Thyroid gland (tissue), 4 donors: ENCODE data around the gene DPEP1. TPM values are rescaled to one million over a fixed set of nuclear protein-coding genes. Genes with fewer than 3 reads are reported as not detected.
A peak's percentile ranks its signal among the peaks of the same experiment; 100 is the strongest.

Experiments
- DNase-seq, 2 donors: peaks; one replicate each; pipeline ENCODE4 v3.0.0-alpha.2; 2019
- H3K27ac ChIP-seq, 3 donors: fragments of 200-600 bp; sonication (generic); 1 replicate in 2 of 3; 2 replicates in 1 of 3; pipeline ENCODE4 v1.5.1; 2016 to 2019; ENCODE audit warnings: mild to moderate bottlenecking in 1 of 3, moderate library complexity in 1 of 3
- H3K27me3 ChIP-seq: fragments of 200-600 bp; sonication (generic); one replicate; pipeline ENCODE4 v1.5.1; 2019
- H3K36me3 ChIP-seq, 2 donors: fragments of 200-600 bp; sonication (generic); one replicate each; pipeline ENCODE4 v1.5.1; 2016 to 2019
- H3K4me1 ChIP-seq, 2 donors: fragments of 200-600 bp; sonication (generic); one replicate each; pipeline ENCODE4 v1.5.1; 2017 to 2019
- H3K4me3 ChIP-seq, 3 donors: fragments of 200-600 bp; sonication (generic); replicated peaks in 1 of 3; 1 replicate in 2 of 3; 2 replicates in 1 of 3; pipeline ENCODE4 v1.5.1; 2016; ENCODE audit warnings: mild to moderate bottlenecking in 1 of 3
- H3K9me3 ChIP-seq: fragments of 200-600 bp; sonication (generic); one replicate; pipeline ENCODE4 v1.5.1; 2017
- POLR2A ChIP-seq, 2 donors: fragments of 450-650 bp; IDR thresholded peaks; one replicate each; pipeline ENCODE4 v1.6.1; 2017; ENCODE audit warnings: antibody characterized with exemption in 2 of 2, mild to moderate bottlenecking in 2 of 2, moderate library complexity in 1 of 2
- WGBS, 2 donors: methylation state at CpG; one replicate each; pipeline ENCODE4 v1.1.5; 2017; 5-methylcytosine and 5-hydroxymethylcytosine counted together
- intact Hi-C: fragments of 100-400 bp; cut with DNase I; formaldehyde crosslinking; loops from one replicate; pipeline ENCODE4 v1.15.1; 2023
- total RNA-seq, 4 donors: library from RNA; depleted of rRNA; stranded (reverse); fragments of >200 nt; gene quantifications; one replicate each; pipeline ENCODE4 v1.2.3, GENCODE V29; 2016
- TF ChIP-seq, protein P1 (sequence below), 6 experiments: fragments of 200-600 bp in 3 of 6; fragments of 450-650 bp in 3 of 6; sonication (generic) in 3 of 6; IDR thresholded peaks; one replicate each; pipeline ENCODE4 v1.5.1; 2016 to 2019; ENCODE audit warnings: antibody characterized with exemption in 6 of 6, mild to moderate bottlenecking in 2 of 6, inconsistent platforms in 1 of 6, moderate library complexity in 1 of 6

Gene DPEP1
- total RNA-seq, 4 donors from 2014 or later: 0.29 to 5.0 (median 1.3) TPM

DNA sequence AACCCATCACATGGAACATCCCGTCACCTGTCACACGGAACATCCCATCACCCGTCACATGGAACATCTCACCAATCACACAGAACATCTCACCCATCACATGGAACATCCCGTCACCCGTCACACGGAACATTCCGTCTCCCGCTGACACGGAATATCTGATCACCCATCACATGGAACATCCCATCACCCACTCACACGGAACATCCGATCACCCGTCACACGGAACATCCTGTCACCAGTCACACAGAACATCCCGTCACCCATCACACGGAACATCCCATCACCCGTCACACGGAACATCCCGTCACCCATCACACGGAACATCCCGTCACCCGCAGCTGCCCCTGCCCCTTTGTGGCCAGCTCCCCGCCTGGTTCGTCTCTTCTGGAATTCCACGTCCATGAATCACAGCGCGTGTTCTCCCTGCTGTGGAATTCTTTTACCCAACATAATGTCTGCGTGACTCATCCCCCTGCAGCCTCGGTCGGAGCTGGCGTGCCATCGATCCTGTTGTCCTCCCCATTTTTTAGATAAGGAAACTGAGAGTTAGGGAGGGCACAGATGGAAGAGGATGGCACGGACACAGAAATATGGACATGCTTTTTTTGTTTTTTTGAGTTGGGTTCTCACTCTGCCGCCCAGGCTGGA lies 32.3 kb upstream of the DPEP1 start:
- TF ChIP-seq, protein P1, sequence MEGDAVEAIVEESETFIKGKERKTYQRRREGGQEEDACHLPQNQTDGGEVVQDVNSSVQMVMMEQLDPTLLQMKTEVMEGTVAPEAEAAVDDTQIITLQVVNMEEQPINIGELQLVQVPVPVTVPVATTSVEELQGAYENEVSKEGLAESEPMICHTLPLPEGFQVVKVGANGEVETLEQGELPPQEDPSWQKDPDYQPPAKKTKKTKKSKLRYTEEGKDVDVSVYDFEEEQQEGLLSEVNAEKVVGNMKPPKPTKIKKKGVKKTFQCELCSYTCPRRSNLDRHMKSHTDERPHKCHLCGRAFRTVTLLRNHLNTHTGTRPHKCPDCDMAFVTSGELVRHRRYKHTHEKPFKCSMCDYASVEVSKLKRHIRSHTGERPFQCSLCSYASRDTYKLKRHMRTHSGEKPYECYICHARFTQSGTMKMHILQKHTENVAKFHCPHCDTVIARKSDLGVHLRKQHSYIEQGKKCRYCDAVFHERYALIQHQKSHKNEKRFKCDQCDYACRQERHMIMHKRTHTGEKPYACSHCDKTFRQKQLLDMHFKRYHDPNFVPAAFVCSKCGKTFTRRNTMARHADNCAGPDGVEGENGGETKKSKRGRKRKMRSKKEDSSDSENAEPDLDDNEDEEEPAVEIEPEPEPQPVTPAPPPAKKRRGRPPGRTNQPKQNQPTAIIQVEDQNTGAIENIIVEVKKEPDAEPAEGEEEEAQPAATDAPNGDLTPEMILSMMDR (IDR thresholded peaks at IDR 0.05): no peak
- TF ChIP-seq POLR2A (IDR thresholded peaks at IDR 0.05): no peak
- DNase-seq: no peak
- Histone ChIP-seq H3K36me3 (no peaks in the 10 kb centered on the region), H3K27ac (no peak overlapping the region), H3K27me3 (peaks cover 5% of the 10 kb centered on the region), H3K9me3 (no peaks in the 10 kb centered on the region), H3K4me1 (peaks cover 0 to 18% of the 10 kb centered on the region in 2 donors), H3K4me3 (no peak overlapping the region)
- WGBS, 2 donors: 87 to 91% methylated on average over 32 to 33 of the region's 33 CpGs
- intact Hi-C loops: no loop called here

DNA sequence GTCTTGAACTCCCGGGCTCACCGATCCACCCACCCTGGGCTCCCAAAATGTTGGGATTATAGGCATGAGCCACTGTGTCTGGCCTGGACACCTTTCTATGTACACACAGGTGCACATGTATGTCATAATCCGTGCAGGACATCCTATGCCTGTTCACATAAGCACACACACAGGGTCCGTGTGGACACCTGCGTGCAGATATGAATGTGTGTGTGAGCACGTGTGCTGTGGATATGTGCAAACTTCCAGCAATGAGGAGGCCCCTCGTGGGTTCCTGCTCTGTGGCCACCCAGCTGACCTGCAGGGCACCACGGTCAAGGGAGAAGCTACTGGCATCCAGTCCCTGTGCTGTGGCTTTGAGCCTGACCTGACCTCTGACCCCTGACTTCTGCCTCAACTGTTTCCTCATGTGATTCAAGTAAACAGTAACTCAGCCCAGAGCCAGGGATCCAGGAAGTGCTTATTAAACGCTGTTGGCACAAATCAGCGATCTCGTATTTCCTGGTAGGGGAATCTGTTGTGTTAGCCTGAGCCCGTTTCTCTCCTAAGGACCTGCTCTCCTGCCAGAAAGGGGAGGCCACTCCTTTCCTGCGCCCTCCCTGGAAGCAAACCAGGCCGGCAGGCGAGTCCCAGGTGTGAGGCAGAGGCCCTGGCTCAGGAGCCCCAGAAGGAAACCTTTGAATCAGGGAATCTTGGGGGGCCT lies 31.4 kb upstream of the DPEP1 start:
- DNase-seq: peak; percentile 26 to 40
- intact Hi-C loops: no loop called here
- Histone ChIP-seq H3K27me3 (no peaks in the 10 kb centered on the region), H3K9me3 (no peaks in the 10 kb centered on the region), H3K36me3 (no peaks in the 10 kb centered on the region), H3K27ac (peak overlapping the region in 1 of 3 donors; percentile 3), H3K4me1 (peaks cover 0 to 17% of the 10 kb centered on the region in 2 donors), H3K4me3 (no peak overlapping the region)
- TF ChIP-seq POLR2A (IDR thresholded peaks at IDR 0.05): no peak
- TF ChIP-seq, protein P1 (IDR thresholded peaks at IDR 0.05): no peak
- WGBS, 2 donors: 43 to 62% methylated on average over 8 of the region's 15 CpGs

- 92 to 99% methylated on average over 10 to 12 of the region's 19 CpGs for WGBS, 2 donors
- H3K36me3 ChIP-seq: no peaks in the 10 kb centered on the region
- no peak overlapping the region for H3K4me3 ChIP-seq
- peaks cover 0 to 17% of the 10 kb centered on the region in 2 donors for H3K4me1 ChIP-seq
- no peaks in the 10 kb centered on the region for H3K9me3 ChIP-seq
- peak overlapping the region in 1 of 3 donors; percentile 3 for H3K27ac ChIP-seq
- no peak for TF ChIP-seq POLR2A (IDR thresholded peaks at IDR 0.05)
- TF ChIP-seq, protein P1 (IDR thresholded peaks at IDR 0.05): no peak
- no peaks in the 10 kb centered on the region for H3K27me3 ChIP-seq
- intact Hi-C loops: no loop called here
- DNase-seq: no peak
Observed at GRCh38 chr16:89582614-89583196, 30.7 kb upstream of the DPEP1 start.

- Histone ChIP-seq H3K4me3 (no peak overlapping the region), H3K36me3 (no peaks in the 10 kb centered on the region), H3K27me3 (no peaks in the 10 kb centered on the region), H3K4me1 (peaks cover 0 to 17% of the 10 kb centered on the region in 2 donors), H3K9me3 (no peaks in the 10 kb centered on the region), H3K27ac (no peak overlapping the region)
- intact Hi-C loops: no loop called here
- no peak for TF ChIP-seq POLR2A (IDR thresholded peaks at IDR 0.05)
- TF ChIP-seq, protein P1 (IDR thresholded peaks at IDR 0.05): no peak
- 93 to 97% methylated on average over 7 to 24 of the region's 36 CpGs for WGBS, 2 donors
- no peak for DNase-seq
Observed at GRCh38 chr16:89583197-89583894, 30.1 kb upstream of the DPEP1 start.
